ENCODE data around the gene TMEM123.
A peak's percentile ranks its signal among the peaks of the same experiment; 100 is the strongest.

TMEM123 gene
- total RNA-seq: 444 to 593 reads per million in 2 donors

- DNase-seq: peak; percentile 86
Measured at GRCh38 chr11:102452461-102453301, at the start of gene TMEM123. Gene TMEM123 (minus strand): TSS chr11:102452765. CDS start chr11:102452623, 142 bp downstream.

- no peak for DNase-seq
Measured at GRCh38 chr11:102500829-102501228, 48.3 kb upstream of the TMEM123 start.

GRCh38 chr11:102499931-102500330, 47.4 kb upstream of the TMEM123 start:
- no peak for DNase-seq

- no peak for DNase-seq
Measured at GRCh38 chr11:102499151-102499550, 46.6 kb upstream of the TMEM123 start.

- DNase-seq: no peak
Measured at GRCh38 chr11:102497061-102497460, 44.5 kb upstream of the TMEM123 start.

- DNase-seq: no peak
Measured at GRCh38 chr11:102495161-102496042, 42.8 kb upstream of the TMEM123 start.

GRCh38 chr11:102494216-102494615, 41.7 kb upstream of the TMEM123 start:
- DNase-seq: no peak

- no peak for DNase-seq
Measured at GRCh38 chr11:102493524-102493923, 41.0 kb upstream of the TMEM123 start.

GRCh38 chr11:102491969-102492368, 39.4 kb upstream of the TMEM123 start:
- no peak for DNase-seq

GRCh38 chr11:102489186-102490145, 36.9 kb upstream of the TMEM123 start:
- no peak for DNase-seq

- DNase-seq: no peak
Measured at GRCh38 chr11:102488208-102488607, 35.6 kb upstream of the TMEM123 start.

- no peak for DNase-seq
Measured at GRCh38 chr11:102487214-102487613, 34.6 kb upstream of the TMEM123 start.

- no peak for DNase-seq
Measured at GRCh38 chr11:102486584-102486983, 34.0 kb upstream of the TMEM123 start.

- no peak for DNase-seq
Measured at GRCh38 chr11:102485095-102485722, 32.6 kb upstream of the TMEM123 start.

- no peak for DNase-seq
Measured at GRCh38 chr11:102482433-102482832, 29.9 kb upstream of the TMEM123 start.

GRCh38 chr11:102479733-102480132, 27.2 kb upstream of the TMEM123 start:
- DNase-seq: no peak

GRCh38 chr11:102478673-102479299, 26.2 kb upstream of the TMEM123 start:
- no peak for DNase-seq

GRCh38 chr11:102476812-102477211, 24.2 kb upstream of the TMEM123 start:
- DNase-seq: no peak

- no peak for DNase-seq
Measured at GRCh38 chr11:102476069-102476468, 23.5 kb upstream of the TMEM123 start.

GRCh38 chr11:102473543-102473942, 21.0 kb upstream of the TMEM123 start:
- no peak for DNase-seq

- no peak for DNase-seq
Measured at GRCh38 chr11:102472127-102472526, 19.6 kb upstream of the TMEM123 start.

Data from activated gamma-delta T cell (primary cell).